Measurements from ENCODE around the gene KYAT1. TPM values are rescaled to one million over a fixed set of nuclear protein-coding genes. Genes with fewer than 3 reads are reported as not detected.
A peak's percentile ranks its signal among the peaks of the same experiment; 100 is the strongest.

KYAT1 gene
- total RNA-seq, 3 donors from 2014 or later: 1.9 to 6.4 (median 2.9) TPM

- H3K36me3 ChIP-seq (ENCODE audit: low read depth): peaks cover 3% of the 10 kb centered on the region
- ATAC-seq (peak; percentile 65), DNase-seq (no peak)
- H3K4me1 ChIP-seq (ENCODE audit: low read depth): peaks cover 6% of the 10 kb centered on the region
- TF ChIP-seq CTCF (IDR thresholded peaks at IDR 0.05): no peak
- no peak overlapping the region for H3K4me3 ChIP-seq
- intact Hi-C loops (cut with DNase I, micrococcal nuclease): no loop called here
- H3K9me3 ChIP-seq: no peaks in the 10 kb centered on the region
These were observed 88.6 kb downstream of the KYAT1 start for GRCh38 chr9:128792978-128793686.

- peaks cover 9% of the 10 kb centered on the region for H3K4me1 ChIP-seq (ENCODE audit: low read depth)
- intact Hi-C loops (cut with DNase I, micrococcal nuclease): no loop called here
- H3K9me3 ChIP-seq: no peaks in the 10 kb centered on the region
- no peak for DNase-seq
- H3K36me3 ChIP-seq (ENCODE audit: low read depth): no peaks in the 10 kb centered on the region
- ATAC-seq: no peak
- no peak for TF ChIP-seq CTCF (IDR thresholded peaks at IDR 0.05)
- H3K4me3 ChIP-seq: no peak overlapping the region
These were observed 89.6 kb downstream of the KYAT1 start for GRCh38 chr9:128792134-128792533.

GRCh38 chr9:128790536-128790935 is 91.2 kb downstream of the KYAT1 start:
- H3K4me3 ChIP-seq: no peak overlapping the region
- DNase-seq: no peak
- TF ChIP-seq CTCF (IDR thresholded peaks at IDR 0.05): no peak
- intact Hi-C loops (cut with DNase I, micrococcal nuclease): no loop called here
- peaks cover 13% of the 10 kb centered on the region for H3K4me1 ChIP-seq (ENCODE audit: low read depth)
- H3K9me3 ChIP-seq: no peaks in the 10 kb centered on the region
- H3K36me3 ChIP-seq (ENCODE audit: low read depth): no peaks in the 10 kb centered on the region
- no peak for ATAC-seq

GRCh38 chr9:128788445-128788844 is 93.3 kb downstream of the KYAT1 start:
- no peak for TF ChIP-seq CTCF (IDR thresholded peaks at IDR 0.05)

GRCh38 chr9:128787659-128788058 is 94.1 kb downstream of the KYAT1 start:
- no peak for TF ChIP-seq CTCF (IDR thresholded peaks at IDR 0.05)
- peak in 1 of 3 donors; percentile 42 for DNase-seq
- no peaks in the 10 kb centered on the region for H3K36me3 ChIP-seq (ENCODE audit: low read depth)
- peak overlapping the region; percentile 99 for H3K4me3 ChIP-seq
- H3K4me1 ChIP-seq (ENCODE audit: low read depth): peaks cover 10% of the 10 kb centered on the region
- intact Hi-C loops (cut with DNase I, micrococcal nuclease): no loop called here
- no peaks in the 10 kb centered on the region for H3K9me3 ChIP-seq
- ATAC-seq: peak; percentile 53

More at GRCh38 chr9:128788445-128788844, 93.3 kb downstream of the KYAT1 start:
- Histone ChIP-seq H3K9me3 (no peaks in the 10 kb centered on the region), H3K4me1 (ENCODE audit: low read depth) (peaks cover 10% of the 10 kb centered on the region), H3K36me3 (ENCODE audit: low read depth) (no peaks in the 10 kb centered on the region), H3K4me3 (no peak overlapping the region)
- intact Hi-C loops (cut with DNase I, micrococcal nuclease): no loop called here
- ATAC-seq (no peak), DNase-seq (no peak)

Measured in mucosa of descending colon (tissue), 3 donors.